Smooth muscle cell of bladder (primary cell): ENCODE measurements around the gene BORCS6. TPM values are rescaled to one million over a fixed set of nuclear protein-coding genes. Genes with fewer than 3 reads are reported as not detected.

Experiments used
- total RNA-seq: library from RNA; depleted of rRNA; stranded (reverse); fragments of >200 nt; gene quantifications from 2 replicates; pipeline ENCODE4 v1.2.3, GENCODE V29; 2014

Gene BORCS6
- 5.8 and 6.6 TPM in 2 replicates for total RNA-seq

DNA sequence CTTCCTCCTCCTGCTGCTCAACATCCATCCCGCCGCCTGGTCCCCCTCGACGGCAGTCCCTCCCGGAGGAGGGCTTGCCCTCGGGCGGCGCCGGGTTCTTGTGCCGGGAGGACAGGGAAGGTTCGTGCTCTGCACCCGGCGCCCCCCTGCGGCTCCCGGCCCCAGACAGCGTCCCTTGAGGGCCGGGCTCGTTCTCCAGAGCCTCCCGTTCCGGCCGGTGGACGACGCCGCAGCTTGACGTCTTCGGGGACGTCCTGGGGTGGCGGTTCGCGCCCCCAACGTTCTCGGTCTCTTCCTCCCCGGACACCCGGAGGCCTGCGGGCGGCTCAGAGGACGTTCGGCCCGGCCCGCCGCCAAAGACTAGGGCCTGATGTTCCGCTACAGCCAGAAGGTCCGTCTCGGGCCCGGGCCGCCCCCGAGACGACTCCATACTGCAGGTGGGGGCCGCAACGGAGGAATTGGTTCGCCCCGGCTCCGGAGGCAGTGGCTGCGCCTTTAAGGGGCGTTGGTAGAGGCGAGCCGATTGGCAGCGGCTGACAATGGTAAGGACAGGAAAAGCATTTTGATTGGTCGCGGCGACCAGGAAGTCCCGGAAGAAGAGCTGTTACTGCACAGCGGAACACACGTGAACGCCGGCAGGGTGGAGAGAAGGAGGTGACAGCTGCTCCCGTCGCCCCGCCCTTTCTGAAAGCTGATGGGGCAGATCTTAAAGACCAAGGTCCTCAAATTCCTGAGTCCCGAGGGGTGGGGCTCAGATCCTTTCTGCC is at the start of gene BORCS6:
TSS of gene BORCS6 (minus strand) at position 470 of the 767 bp plus-strand sequence. CDS start at position 430, 40 bp downstream.

DNA sequence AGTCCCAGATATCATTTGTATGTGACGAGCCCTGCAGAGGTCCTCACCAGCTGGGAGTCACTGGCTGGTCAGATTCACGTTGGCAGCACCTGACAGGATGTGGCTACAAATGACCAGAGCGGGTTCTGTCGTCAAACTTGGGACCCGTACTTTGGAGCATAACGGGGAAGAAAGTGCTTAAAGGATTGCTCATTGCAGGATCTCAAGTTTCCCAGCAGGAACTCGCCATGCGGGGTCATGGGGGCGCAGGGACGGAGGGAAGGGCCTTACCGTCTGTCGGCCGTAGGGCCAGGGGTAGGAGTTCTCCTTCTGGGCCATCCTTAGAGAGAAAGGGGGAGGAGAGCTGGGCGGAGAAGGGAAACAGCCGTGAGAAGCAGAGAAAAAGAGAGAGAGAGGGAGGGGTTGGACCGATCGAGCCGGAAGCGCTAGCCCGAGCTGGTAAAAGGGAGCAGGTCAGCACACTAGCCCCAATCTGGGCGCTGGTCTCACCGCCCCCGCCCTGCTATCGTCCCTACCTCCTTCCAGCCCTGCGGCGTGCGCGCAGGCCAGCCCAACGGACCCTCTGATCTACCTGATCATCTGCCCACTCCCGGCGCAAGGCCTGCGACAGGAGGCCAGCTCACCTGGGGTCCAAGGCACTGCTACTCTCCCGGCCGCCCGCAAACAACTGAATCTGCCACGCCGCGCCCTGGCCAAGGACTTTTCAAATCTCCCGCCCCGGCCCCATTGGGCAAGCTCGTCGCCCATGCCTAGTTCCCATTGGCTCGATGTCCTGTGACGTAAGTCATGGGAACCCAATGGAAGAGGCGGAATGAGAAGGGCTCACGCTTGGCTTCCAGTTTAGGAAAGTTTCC is 20.2 kb upstream of the BORCS6 start, which contains the start of gene AURKB:
TSS of gene AURKB (minus strand) at position 669 of the 854 bp plus-strand sequence. CDS start at position 318, 351 bp downstream.

GRCh38 chr17:8176197-8176940 is 13.6 kb downstream of the BORCS6 start, which contains the start of gene TMEM107:
Gene TMEM107 (minus strand): TSS chr17:8176380. CDS start chr17:8176286, 94 bp downstream.

GRCh38 chr17:8162233-8162996 is 27.6 kb downstream of the BORCS6 start, which contains the start of gene VAMP2:
Gene VAMP2 (minus strand): TSS chr17:8162948. CDS start chr17:8162879, 69 bp downstream.

GRCh38 chr17:8152112-8152775 is 37.7 kb downstream of the BORCS6 start, which contains the start of gene PER1:
Gene PER1 (minus strand): TSS chr17:8152404. CDS start chr17:8150706, 1,698 bp downstream.

Other genes with a start within 250 kb of the BORCS6 start
- gene GUCY2D, start 187.6 kb downstream of the BORCS6 start, total RNA-seq, result under 0.01 and 0.09 TPM in 2 replicates
- 0.18 TPM in 1 of 2 replicates, not detected in the other for gene ALOX15B, start 151.1 kb downstream of the BORCS6 start, total RNA-seq
- gene ALOX12B, start 102.5 kb downstream of the BORCS6 start, total RNA-seq, result not detected in 2 replicates
- under 0.01 TPM in 1 of 2 replicates, not detected in the other for gene ALOXE3, start 71.7 kb downstream of the BORCS6 start, total RNA-seq
- gene HES7, start 66.1 kb downstream of the BORCS6 start, total RNA-seq, result not detected in 2 replicates
- gene PER1, start 37.8 kb downstream of the BORCS6 start, total RNA-seq, result 2.9 and 3.3 TPM in 2 replicates
- gene VAMP2, start 27.2 kb downstream of the BORCS6 start, total RNA-seq, result 3.5 and 3.7 TPM in 2 replicates
- gene TMEM107, start 13.8 kb downstream of the BORCS6 start, total RNA-seq, result 18.4 and 45.5 TPM in 2 replicates
- 2.6 and 2.7 TPM in 2 replicates for gene AURKB, start 20.4 kb upstream of the BORCS6 start, total RNA-seq
- 2.1 and 3.0 TPM in 2 replicates for gene CTC1, start 57.9 kb upstream of the BORCS6 start, total RNA-seq
- 8.1 and 10.5 TPM in 2 replicates for gene PFAS, start 59.1 kb upstream of the BORCS6 start, total RNA-seq
- 6.3 and 9.2 TPM in 2 replicates for gene RANGRF, start 98.5 kb upstream of the BORCS6 start, total RNA-seq
- 0.55 and 0.85 TPM in 2 replicates for gene SLC25A35, start 105.2 kb upstream of the BORCS6 start, total RNA-seq
- gene ARHGEF15, start 120.1 kb upstream of the BORCS6 start, total RNA-seq, result 0.09 TPM in 1 of 2 replicates, not detected in the other
- gene ODF4, start 149.7 kb upstream of the BORCS6 start, total RNA-seq, result not detected in 2 replicates
- gene RPL26, start 193.0 kb upstream of the BORCS6 start, total RNA-seq, result 4,111 and 4,604 TPM in 2 replicates
- gene RNF222, start 207.6 kb upstream of the BORCS6 start, total RNA-seq, result not detected in 2 replicates
- gene NDEL1, start 245.7 kb upstream of the BORCS6 start, total RNA-seq, result 34.4 and 46.7 TPM in 2 replicates